ENCODE data around the gene ZNF575.

ZNF575 gene

GRCh38 chr19:43575955-43576878, 43.2 kb downstream of the ZNF575 start:
- Histone ChIP-seq H3K4me3 (peak overlapping the region; percentile 76 to 77), H3K27me3 (no peaks in the 10 kb centered on the region), H3K27ac (peak overlapping the region; percentile 63 to 77), H3K4me1 (peaks cover 0 to 26% (median 11%) of the 10 kb centered on the region in 4 donors), H3K9me3 (no peaks in the 10 kb centered on the region), H3K36me3 (peaks cover 0 to 13% (median 4%) of the 10 kb centered on the region in 3 donors)
- intact Hi-C loops (cut with DNase I; ENCODE audit: low total_unique reads): loop anchor here (1.0 kb wide), 1 partner anchor 20 kb away; the partner anchor contains the start of genes IRGQ and ZNF576
- no peak for TF ChIP-seq CTCF (IDR thresholded peaks at IDR 0.05)
- no peak for DNase-seq

- DNase-seq: no peak
- TF ChIP-seq CTCF (IDR thresholded peaks at IDR 0.05): no peak
- Histone ChIP-seq H3K27me3 (no peaks in the 10 kb centered on the region), H3K4me1 (peaks cover 0 to 31% (median 14%) of the 10 kb centered on the region in 4 donors), H3K27ac (no peak overlapping the region), H3K9me3 (no peaks in the 10 kb centered on the region), H3K36me3 (no peaks in the 10 kb centered on the region), H3K4me3 (no peak overlapping the region)
- intact Hi-C loops (cut with DNase I; ENCODE audit: low total_unique reads): no loop called here
Observed at GRCh38 chr19:43578787-43579186, 45.8 kb downstream of the ZNF575 start.

DNA sequence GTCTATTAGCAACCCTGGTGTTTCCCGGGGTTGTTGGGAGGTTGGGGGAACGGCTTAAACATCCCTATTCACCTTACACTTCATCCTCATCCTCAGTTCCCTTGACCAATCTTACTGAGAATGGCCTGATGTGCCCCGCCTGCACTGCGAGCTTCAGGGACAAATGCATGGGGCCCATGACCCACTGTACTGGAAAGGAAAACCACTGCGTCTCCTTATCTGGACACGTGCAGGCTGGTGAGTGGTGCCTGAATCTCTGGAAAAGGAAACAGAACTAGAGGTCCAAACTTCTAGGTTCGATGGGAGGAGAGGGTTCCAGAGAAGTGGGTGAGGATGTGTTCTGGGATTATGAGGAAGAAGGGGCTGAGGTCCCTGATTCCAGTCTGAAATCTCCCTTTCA, 48.5 kb downstream of the ZNF575 start:
- Histone ChIP-seq H3K4me3 (peak overlapping the region; percentile 47 to 49), H3K27ac (peak overlapping the region in 1 of 2 donors; percentile 65), H3K4me1 (peaks cover 0 to 16% (median 3%) of the 10 kb centered on the region in 4 donors), H3K9me3 (no peaks in the 10 kb centered on the region), H3K36me3 (no peaks in the 10 kb centered on the region), H3K27me3 (no peaks in the 10 kb centered on the region)
- DNase-seq: no peak
- intact Hi-C loops (cut with DNase I; ENCODE audit: low total_unique reads): no loop called here
- no peak for TF ChIP-seq CTCF (IDR thresholded peaks at IDR 0.05)

DNA sequence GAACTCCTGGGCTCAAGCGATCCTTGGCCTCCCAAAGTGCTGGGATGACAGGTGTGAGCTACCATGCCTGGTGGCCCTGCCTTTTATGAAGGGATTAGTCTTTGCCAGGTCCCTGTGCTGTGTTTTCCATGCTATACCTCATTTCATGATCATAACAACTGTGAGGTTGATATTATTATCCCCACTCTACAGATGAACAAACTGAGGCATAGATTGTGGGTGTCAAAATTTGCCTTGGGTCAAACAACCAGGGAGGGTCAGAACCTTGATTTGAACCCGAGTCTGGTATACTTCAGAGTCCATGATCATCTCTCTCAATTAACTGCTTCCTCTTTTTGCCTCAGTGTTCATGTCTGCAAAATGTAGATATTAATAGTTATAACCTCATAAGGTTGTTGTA, 49.5 kb downstream of the ZNF575 start:
- Histone ChIP-seq H3K36me3 (no peaks in the 10 kb centered on the region), H3K9me3 (no peaks in the 10 kb centered on the region), H3K4me1 (peaks cover 0 to 16% (median 3%) of the 10 kb centered on the region in 4 donors), H3K27me3 (no peaks in the 10 kb centered on the region), H3K4me3 (no peak overlapping the region), H3K27ac (no peak overlapping the region)
- intact Hi-C loops (cut with DNase I; ENCODE audit: low total_unique reads): no loop called here
- DNase-seq: no peak
- TF ChIP-seq CTCF (IDR thresholded peaks at IDR 0.05): no peak

- Histone ChIP-seq H3K27ac (no peak overlapping the region), H3K9me3 (no peaks in the 10 kb centered on the region), H3K4me3 (no peak overlapping the region), H3K4me1 (peaks cover 0 to 16% (median 3%) of the 10 kb centered on the region in 4 donors), H3K36me3 (peaks cover 0 to 9% (median 0%) of the 10 kb centered on the region in 3 donors), H3K27me3 (no peaks in the 10 kb centered on the region)
- no peak for DNase-seq
- intact Hi-C loops (cut with DNase I; ENCODE audit: low total_unique reads): no loop called here
- no peak for TF ChIP-seq CTCF (IDR thresholded peaks at IDR 0.05)
Observed at GRCh38 chr19:43584484-43584883, 51.5 kb downstream of the ZNF575 start.

Data from tibial artery (tissue), 4 donors.